HG02973 (cell line): Measurements from ENCODE around the gene GALK2.
"Not testable (repeated sequence)": the region's sequence is repeated elsewhere in the genome, so short reads cannot be mapped to it uniquely, and the experiment has no call there.

Experiments
- ATAC-seq: cut with Tn5 transposase; IDR thresholded peaks from one replicate; pipeline ENCODE4 v1.9.1; 2021; ENCODE audit warnings: moderate library complexity; ENCODE audit not compliant: unreplicated experiment

Gene GALK2

GRCh38 chr15:49328941-49329340, 158.9 kb downstream of the GALK2 start:
- no peak for ATAC-seq

GRCh38 chr15:49330166-49330565, 160.1 kb downstream of the GALK2 start:
- ATAC-seq = no peak

GRCh38 chr15:49331442-49331841, 161.4 kb downstream of the GALK2 start:
- no peak for ATAC-seq

- ATAC-seq = no peak
Observed at GRCh38 chr15:49331951-49332350, 161.9 kb downstream of the GALK2 start.

GRCh38 chr15:49339656-49340055, 169.6 kb downstream of the GALK2 start:
- ATAC-seq = no peak

- ATAC-seq = no peak
Observed at GRCh38 chr15:49343546-49343945, 173.5 kb downstream of the GALK2 start.

- not testable (repeated sequence) for ATAC-seq
Observed at GRCh38 chr15:49354439-49354838, 184.4 kb downstream of the GALK2 start.

GRCh38 chr15:49361370-49361769, 191.3 kb downstream of the GALK2 start:
- no peak for ATAC-seq

- ATAC-seq = no peak
Observed at GRCh38 chr15:49366496-49366895, 196.4 kb downstream of the GALK2 start.

- ATAC-seq = no peak
Observed at GRCh38 chr15:49370782-49371181, 200.7 kb downstream of the GALK2 start.

- ATAC-seq = no peak
Observed at GRCh38 chr15:49372366-49372765, 202.3 kb downstream of the GALK2 start.

- ATAC-seq = no peak
Observed at GRCh38 chr15:49379996-49380395, 209.9 kb downstream of the GALK2 start.

- ATAC-seq = no peak
Observed at GRCh38 chr15:49380912-49381311, 210.9 kb downstream of the GALK2 start.
